Effector CD4-positive, alpha-beta T cell (primary cell): ENCODE measurements around the gene KHDC4.
"Not testable (repeated sequence)": the region's sequence is repeated elsewhere in the genome, so short reads cannot be mapped to it uniquely, and the experiment has no call there.

ENCODE experiments used
- DNase-seq: peaks from one replicate; pipeline ENCODE4 v3.0.0-alpha.2; 2020

Gene KHDC4

DNA sequence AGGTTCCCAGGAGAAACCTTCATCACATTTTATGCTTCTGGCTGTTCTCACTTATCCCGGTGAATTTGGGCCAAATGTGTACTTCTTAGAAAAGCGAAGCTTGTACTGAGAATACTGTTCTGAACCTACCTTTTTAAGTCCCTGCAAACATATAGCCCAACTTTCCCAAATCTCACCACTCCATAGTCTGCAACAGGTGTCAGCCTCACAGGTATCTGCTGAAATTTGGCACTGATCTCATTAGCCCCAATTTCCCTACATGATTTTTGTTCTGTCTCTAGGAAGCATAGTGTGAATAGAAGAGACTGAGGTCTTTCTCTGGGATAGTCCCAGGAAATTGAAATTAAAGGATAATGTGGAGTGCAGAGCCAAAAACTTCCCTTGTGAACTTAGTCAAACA lies 34.5 kb downstream of the KHDC4 start:
- DNase-seq = no peak

DNA sequence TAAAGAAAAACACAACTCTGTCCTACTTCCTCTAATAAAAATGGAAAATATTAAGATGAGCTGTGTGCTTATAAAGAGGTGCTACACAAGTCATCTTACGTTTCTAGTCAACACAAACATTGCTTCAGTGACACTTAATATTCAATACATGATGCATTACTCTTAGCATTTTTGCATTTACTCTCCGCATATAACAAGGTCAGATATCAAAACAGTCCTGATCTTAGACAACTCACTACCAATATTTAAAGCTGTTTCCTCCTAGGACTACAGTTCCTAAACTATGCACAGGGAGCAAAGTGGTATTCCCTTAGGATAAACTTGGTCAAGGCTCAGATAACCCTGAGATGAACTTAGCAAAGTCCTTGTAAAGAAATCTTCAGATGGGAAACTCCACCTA lies 35.3 kb downstream of the KHDC4 start:
- DNase-seq = no peak

DNA sequence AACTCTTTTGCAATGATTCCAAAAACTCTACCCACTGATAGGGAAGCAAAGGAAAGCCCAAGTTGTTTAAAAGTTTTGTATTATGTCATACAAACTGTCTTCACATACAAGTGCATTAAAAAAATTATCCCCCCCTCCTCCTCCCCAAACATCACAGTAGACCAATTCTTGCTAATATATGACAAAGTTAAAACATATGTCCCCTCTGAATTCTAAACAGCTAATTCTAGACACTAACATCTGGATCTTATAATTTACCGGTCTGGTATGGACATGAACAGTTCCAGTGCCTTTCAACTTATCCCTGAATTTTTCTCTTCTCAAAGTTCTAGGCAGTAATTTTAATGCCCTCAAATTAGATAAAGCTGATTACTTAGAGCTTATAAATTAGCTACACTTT lies 36.5 kb downstream of the KHDC4 start:
- DNase-seq = no peak

DNA sequence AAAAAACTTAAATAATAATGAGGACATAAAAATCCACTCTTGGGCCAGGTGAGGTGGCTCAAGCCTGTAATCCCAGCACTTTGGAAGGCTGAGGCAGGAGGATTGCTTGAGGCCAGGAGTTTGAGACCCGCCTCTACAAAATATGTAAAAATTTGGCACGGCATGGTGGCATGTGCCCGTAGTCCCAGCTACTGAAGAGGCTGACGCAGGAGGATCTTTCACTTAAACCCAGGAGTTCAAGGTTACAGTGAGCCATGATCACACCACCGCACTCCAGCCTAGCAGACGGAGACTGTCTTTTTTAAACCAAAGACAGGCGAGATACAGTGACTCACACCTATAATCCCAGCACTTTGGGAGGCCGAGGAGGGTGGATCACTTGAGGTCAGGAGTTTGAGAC lies 37.7 kb downstream of the KHDC4 start:
- DNase-seq = not testable (repeated sequence)

DNA sequence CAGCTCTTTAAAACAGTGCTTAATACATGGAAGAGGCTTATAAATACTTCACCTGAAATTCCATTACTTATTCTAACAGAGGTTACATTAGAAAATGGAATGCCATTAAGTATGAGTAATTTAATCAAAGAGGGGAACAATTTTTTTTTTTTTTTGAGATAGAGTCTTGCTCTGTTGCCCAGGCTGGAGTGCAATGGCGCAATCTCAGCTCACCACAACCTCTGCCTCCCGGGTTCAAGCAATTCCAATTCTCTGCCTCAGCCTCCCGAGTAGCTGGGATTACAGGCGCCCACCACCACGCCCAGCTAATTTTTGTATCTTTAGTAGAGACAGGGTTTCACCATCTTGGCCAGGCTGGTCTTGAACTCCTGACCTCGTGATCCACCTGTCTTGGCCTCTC lies 38.6 kb downstream of the KHDC4 start:
- not testable (repeated sequence) for DNase-seq

DNA sequence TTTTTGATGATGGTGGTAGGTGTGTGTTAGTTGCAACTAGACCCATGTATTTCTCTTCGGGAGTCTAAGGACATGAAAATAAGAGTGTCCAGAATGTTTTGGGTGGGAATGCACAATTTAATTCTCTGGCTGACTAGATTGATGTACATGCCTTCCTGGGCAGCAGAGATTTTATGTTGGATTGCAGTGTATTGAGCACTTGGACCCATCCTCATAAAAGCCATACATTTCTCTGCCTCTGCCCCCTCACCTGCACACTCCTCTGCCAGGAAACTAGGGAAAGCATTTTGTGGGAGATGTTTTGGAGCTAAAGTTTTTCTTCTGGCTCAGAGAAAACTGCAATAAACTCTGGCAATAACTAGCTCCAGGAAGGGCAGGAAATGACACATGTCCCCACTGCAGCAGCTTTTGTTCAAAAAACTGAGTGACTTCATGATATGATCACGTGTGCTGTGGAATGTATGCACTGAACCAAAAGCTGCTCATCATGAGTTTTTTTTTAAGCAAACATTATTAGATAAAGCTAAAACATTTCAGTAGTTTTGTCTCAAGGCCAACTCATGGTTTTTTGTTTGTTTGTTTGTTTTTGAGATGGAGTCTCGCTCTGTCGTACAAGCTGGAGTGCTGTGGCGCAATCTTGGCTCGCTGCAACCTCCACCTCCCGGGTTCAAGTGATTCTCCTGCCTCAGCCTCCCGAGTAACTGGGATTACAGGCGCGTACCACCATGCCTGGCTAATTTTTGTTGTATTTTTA lies 40.6 kb downstream of the KHDC4 start:
- no peak for DNase-seq

DNA sequence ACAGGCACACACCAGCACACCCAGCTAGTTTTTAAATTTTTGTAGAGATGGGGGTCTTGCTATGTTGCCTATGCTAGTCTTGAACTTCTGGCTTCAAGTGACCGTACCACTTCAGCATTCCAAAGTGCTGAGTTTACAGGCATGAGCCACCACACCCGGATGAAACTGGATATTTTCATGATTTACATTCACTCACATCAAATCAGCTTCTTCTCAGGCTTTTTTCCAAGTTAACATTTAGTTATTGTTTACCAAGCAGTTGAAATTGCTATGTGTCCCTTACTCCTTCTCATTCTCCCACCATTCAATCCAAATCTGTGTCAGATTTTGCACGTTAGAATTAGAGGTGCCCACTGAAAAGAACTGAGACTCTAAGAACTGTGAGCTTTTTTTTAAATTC lies 41.4 kb downstream of the KHDC4 start:
- no peak for DNase-seq

DNA sequence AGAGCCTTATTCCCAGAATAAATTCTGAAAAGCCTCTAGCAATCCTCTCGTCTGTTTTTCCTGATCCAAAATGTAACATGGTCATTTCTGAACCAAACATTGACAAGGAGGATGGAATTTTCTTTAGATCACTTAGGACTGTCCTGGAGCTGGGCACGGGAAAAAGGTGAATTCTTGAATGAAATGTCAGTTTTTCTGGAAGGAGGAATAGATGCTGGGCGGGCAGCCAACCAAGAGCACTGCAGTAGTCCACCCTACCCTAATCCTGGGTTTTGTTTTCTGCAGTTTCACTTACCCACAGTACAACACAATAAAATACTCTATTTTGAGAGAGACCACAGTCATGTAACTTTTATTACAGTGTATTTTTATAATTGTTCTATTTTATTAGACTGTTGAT lies 44.0 kb downstream of the KHDC4 start:
- no peak for DNase-seq

DNA sequence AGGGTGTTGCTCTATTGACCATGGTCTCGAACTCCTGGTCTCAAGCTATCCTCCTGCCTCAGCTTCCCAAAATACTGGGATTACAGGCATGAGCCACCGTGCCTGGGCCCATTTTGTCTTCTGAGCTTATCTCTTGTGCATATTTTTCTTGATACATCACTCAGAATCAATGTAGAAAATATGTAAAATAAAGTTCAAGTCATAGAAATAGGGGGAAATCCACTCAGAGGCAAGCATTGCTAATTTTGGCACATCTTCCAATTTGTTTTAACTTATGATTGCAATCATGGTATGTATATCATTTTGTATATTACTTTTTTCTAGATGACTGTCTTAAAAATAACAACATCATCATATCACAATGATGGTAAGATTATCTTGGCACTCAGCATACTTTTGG lies 44.6 kb downstream of the KHDC4 start:
- DNase-seq = no peak

DNA sequence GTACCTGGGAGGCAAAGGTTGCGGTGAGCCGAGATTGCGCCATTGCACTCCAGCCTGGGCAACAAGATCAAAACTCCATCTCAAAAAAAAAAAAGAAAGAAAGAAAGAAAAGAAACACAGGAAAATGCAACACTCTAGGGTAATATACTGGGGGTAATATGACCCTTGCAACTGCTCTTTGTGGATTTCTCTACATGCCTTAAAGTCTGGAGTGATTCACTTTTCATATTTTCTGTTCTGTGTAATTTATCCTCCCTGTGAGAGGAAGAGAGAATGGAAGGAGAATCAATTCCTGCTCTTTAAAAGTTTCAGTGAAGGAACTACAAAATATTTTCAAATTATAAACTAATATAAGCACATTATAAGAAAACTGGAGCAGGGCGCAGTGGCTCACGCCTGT lies 45.7 kb downstream of the KHDC4 start:
- DNase-seq = no peak

DNA sequence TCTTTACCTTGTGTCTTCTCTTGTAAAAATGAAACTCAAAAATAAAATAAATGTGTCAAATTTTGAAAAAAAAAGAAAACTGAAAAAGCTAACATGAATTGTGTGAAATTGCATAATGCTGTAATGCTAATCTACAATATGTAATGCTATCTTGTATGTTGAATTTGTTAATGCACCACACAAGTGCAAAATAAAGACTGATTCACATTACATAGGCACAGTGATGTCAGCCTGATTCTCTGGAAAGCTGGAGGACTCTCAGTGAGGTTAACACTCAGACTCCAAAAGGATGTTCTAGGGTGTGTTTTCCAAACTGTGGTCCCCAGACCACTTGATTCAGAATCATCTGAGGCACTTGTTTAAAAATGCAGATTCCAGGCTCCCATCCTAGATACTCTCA lies 49.2 kb downstream of the KHDC4 start:
- DNase-seq = no peak

DNA sequence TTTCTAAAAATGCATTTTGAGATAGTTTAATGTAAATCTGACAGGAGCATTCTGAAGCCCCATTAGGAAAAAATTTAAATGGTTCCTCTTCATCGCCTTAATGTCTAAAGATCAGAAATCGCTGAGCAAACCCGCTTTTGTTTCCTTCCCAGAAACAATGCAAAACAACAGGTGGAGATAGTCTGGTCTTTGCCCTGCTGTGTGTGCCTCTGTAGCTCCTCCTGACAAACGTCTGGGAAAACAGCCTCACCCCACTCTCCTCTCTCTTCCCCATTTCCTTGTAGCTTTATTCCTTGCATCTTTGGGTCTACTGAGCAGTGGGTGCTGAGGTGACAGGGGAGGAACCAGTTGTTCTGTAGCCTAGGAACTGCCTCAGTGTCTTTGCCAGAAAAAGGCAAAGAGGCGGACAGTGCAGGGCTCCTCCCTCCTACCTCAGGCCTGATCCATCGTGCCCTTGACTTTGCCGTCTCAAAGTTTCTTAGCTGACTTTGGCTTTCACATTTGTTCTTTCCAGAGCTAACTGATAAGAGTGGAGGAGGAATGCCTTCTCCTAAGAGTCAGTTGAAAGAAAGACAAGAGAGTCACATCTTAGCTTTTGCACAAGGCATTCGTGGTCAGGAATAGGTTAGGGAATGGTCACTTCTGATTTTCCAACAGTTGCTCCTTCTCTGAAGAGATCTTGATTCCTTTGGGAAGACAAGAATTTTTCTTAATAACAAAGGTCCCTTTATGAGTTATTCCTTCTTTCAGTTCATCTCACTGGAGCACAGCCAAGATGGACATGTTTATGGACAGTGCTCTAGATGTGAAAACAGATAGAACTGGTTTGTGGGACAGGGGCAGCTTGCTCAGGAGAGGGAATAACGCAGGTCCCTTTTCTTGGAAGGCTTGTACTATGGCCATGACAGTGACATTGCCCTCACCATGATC lies 49.9 kb downstream of the KHDC4 start:
- no peak for DNase-seq

DNA sequence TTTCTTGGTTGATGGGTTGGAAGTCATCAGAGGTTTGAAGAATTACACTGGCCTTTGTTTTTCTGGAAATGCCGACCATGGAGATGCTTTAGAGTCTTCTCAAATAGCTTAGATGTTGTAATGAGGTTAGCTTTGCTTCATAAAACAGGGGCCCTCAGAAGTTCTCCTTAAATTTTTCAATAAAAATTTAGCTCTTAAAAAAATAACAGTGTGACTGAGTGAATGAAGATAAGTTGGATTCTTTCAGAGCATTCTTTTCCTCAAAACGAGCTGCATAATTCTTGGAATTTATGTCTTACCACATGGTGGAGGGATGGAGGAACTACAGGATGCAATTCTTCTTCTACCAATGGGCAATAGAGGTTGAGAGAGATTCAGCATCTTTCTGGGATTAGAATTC lies 51.4 kb downstream of the KHDC4 start:
- DNase-seq = no peak

DNA sequence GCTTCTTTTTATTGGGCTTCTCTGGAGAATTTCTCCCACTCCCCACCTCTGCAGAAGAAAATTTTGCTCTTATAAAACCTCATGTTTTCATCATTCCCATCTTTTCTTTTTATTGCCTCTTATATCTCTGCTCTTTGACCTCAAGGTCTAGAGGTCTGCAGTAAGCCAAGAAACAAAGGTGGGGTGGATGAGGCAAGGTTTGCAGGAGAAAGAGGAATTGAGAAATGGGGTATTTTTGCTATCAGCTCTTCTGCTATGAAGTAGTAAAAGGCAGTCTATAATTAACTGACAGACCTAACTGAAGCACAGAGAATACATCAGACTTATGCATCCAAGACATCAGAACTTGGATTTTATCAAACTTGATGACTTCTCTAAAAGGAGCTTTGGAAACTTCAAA lies 52.0 kb downstream of the KHDC4 start:
- DNase-seq = no peak

DNA sequence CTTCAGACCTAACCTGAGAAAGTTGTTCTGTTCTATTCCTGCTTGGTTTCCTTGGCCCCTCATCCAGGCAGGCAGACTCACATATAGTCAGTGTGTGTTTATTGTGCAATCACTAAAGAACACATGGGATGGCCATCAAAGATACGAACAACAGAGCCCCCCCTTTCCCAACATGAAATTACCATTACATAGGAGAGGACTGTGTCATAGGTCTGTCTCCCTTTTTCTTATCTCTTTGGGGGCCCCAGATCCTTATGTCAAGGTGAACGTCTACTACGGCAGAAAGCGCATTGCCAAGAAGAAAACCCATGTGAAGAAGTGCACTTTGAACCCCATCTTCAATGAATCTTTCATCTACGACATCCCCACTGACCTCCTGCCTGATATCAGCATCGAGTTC lies 53.3 kb downstream of the KHDC4 start:
- no peak for DNase-seq

DNA sequence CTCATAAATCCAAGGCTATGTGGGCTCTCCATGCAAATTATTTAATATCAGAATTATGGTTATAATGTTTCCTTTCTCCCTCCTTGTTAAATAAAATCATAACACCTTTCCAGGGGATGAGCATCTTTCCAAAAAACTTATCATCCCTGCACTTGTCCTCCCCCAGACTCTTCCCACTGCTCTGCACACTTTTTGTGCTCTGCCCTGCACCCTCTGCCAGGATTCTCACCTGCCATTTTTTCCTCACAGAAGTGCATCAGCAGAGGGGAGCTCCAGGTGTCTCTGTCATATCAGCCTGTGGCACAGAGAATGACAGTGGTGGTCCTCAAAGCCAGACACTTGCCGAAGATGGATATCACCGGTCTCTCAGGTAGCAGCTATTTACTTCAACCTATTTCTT lies 54.0 kb downstream of the KHDC4 start:
- no peak for DNase-seq

DNA sequence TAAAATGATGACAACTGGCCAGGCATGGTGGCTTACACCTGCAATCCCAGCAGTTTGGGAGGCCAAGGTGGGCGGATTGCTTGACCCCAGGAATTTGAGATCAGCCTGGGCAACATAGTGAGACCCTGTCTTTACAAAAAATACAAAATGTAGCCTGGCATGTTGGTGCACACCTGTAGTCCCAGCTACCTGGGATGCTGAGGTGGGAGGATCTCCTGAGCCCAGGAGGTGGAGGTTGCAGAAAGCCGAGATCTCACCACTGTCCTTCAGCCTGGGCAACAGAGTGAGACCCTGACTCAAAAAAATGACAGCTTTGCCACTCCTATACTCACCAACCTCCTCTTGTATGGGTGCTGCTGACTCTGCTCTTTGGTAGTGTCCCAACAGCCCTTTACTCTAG lies 56.3 kb downstream of the KHDC4 start:
- DNase-seq = no peak

DNA sequence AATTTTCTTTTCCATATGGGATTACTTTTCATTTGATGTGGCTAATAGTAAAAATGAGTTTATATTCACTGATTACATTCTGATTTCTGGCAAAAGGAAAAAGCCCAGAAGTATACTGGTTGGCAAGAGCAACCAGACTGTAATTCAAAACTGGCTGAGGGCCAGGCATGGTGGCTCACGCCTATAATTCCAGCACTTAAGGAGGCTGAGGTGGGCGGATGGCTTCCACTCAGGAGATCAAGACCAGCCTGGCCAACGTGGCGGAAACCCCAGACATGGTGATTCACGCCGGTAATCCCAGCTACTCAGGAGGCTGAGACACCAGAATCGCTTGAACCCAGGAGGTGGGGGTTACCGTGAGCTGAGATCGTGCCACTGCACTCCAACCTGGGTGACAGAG lies 60.4 kb downstream of the KHDC4 start:
- DNase-seq = no peak

DNA sequence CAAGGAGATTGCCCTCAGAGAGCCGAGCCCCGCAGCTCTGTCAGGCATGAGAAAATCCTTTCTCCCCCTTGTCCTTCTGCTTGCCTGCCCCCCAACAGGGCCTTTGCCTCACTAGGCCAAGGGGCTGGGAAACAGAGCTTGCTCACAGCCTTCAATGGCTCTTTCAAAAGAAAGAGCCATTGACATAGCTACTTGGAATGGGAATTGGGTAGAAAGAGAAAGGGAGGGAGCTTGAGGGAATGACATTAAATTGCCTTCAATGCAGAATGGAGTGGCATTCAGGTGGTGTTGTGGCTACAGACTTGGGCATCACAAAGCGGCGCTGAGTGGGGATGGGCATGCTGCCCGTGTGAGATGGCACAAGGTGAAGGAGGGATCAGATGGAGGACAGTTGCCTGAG lies 61.7 kb downstream of the KHDC4 start:
- DNase-seq = no peak

DNA sequence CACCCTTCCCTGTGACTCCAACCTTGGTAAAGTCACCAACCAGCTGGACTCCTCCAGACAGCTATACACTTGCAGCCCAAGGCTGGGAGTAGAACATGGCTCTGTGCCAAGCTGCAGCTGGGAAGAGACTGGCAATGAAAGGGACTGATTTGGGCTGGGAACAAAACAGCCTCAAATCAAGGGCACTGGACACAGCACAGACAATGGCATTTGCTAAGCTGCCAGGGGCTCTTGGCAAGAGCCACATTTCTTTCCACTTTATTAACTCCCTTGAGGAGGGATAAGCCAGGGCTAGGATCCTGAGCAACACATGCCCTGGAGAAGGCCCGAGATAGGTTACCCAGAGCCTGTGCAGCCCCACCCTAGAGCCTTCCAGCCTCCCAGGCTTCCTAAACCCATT lies 62.8 kb downstream of the KHDC4 start:
- DNase-seq = no peak

DNA sequence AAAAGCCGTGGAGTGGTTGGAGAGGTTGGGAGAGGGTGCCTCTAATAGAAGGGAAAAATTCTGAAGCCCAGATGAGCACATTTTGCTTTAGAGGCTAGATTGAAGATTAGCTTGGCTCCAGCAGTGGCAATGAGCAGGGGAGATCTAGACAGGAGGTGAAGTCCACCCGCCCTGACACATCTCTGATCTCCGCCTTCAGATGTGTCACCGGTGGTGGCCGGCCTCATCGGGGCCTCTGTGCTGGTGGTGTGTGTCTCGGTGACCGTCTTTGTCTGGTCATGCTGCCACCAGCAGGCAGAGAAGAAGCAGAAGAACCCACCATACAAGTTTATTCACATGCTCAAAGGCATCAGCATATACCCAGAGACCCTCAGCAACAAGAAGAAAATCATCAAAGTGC lies 66.4 kb downstream of the KHDC4 start:
- DNase-seq = no peak

DNA sequence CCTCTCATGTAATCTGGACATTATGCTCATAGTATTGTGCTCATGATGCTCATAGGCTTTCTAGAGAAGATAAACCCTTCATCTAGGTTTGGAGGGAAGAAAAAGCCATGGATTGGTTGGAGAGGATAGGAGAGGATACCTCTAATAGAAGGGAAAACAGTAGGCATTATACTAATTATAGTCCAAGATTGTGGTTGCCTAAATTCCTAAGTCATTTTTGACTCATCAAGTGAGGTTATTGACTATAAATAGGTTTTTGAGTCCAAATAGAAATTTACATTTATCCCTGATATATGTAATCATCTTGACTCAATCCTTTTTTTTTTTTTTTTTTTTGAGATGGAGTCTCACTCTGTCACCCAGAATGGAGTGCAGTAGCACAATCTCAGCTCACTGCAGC lies 69.8 kb downstream of the KHDC4 start:
- no peak for DNase-seq
